SIG-M5 treated with dmso at 0.1 percent for 504 hours (cell line): Measurements from ENCODE around the gene VAV2.

ENCODE experiments used
- DNase-seq: peaks from one replicate; lab custom pipeline; 2025; ENCODE audit not compliant: unreplicated experiment; lab: John Stamatoyannopoulos, UW

VAV2 gene

DNA sequence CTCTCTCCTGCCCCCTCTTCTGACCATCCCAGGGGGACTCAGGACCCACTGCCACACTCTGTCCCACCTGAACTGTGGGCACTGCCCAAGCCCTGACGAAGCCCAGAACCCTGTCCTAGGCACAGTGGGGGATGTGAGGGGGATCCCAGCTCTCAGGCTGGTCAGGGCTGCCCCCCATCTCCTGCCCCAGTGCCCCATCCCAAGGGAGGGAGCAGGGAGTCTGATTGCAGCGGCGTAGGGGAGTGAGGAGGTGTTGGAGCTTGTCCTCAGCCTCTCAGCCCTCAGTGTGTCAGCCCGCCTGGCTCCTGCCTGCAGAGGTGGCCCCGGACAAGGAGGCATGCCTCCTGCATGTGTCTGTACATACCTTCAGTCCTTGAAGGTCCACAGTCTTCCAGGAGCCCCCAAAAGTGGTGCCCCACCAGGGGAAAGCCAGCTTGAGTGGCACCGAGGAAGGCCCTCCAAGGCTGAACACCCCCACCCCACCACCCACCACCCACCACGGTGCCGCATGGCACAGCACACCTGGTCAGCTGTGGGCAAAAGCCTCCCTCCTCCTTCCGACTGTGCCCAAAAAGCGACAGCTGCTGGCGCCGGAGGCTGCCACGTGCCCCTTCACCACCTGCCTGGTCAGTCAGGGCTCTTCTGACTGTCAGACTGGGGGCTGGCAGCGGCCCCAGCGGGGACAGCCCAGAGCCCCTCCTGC is 254.9 kb downstream of the VAV2 start:
- no peak for DNase-seq

DNA sequence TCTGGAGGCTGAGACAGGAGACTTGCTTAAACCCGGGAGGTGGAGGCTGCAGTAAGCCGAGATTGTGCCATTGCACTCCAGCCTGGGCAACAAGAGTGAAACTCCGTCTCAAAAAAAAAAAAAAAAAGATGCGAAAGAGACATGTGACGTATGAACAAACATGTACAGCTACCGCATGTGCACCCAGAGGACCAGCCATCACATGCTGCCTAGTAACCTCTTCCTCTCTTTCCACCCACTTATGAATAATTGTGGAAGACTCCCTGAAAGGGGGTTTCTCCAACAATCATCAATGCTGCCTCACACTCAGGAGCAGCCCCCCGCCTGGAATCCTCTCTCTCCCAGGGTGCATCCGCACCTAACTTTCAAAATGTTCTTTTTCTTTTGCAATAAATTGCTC is 256.2 kb downstream of the VAV2 start:
- no peak for DNase-seq

DNA sequence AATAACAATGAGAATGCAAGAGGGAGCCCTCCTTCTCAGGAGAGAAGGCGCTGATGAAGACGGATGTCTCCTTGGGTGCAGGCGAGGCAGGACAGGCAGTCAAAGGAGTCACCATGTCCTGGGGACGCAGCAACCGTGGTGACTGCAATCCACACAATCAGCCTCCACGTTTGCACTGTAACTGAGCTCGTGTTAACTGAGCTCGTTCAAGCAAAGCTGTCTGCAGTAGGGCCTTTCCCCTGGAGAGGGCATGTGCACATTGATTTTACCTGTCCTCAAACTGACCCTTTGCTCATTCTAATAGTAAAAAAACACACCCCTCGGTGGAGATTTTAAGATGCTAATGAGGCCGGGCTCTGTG is 256.7 kb downstream of the VAV2 start:
- no peak for DNase-seq

DNA sequence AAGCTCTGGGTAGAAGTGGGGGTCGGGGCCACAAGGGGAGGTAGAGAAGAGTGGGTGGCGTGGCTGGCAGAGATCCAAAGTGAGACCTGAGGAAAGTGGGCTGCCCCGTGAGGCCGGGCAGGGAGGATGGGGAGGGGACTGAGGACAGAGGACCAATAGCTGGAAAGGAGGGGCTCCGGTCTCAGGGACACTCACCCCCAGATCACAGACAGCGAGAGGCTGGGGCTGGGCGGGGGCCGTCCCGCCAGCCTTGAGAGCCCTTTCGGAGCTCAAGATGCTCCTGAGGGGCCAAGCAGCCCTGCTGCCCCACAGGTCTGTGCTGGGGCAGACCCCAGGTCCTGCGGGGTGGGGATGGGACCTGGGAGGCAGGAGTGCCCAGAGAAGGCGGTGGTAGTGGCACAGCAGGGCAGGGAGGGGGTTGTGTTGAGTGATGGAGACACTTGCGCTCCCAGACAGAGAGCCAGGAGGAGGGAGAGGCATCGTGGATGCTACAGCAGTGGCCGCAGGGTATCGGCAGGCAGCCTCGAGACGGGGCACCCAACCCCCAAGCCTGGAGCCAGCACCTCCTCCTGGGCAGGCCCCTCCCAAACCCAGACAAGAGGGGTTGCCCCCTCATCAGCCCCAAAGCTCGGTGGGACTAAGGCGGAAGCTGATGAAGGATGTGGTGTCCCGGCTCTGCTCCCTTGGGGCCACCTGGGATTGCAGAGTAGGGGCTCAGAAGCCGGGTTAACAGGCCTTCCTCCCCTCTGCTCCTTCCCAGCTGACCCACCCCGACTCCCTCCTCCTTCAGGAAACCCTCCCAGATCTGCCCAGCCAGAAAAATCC is 257.3 kb downstream of the VAV2 start:
- no peak for DNase-seq

DNA sequence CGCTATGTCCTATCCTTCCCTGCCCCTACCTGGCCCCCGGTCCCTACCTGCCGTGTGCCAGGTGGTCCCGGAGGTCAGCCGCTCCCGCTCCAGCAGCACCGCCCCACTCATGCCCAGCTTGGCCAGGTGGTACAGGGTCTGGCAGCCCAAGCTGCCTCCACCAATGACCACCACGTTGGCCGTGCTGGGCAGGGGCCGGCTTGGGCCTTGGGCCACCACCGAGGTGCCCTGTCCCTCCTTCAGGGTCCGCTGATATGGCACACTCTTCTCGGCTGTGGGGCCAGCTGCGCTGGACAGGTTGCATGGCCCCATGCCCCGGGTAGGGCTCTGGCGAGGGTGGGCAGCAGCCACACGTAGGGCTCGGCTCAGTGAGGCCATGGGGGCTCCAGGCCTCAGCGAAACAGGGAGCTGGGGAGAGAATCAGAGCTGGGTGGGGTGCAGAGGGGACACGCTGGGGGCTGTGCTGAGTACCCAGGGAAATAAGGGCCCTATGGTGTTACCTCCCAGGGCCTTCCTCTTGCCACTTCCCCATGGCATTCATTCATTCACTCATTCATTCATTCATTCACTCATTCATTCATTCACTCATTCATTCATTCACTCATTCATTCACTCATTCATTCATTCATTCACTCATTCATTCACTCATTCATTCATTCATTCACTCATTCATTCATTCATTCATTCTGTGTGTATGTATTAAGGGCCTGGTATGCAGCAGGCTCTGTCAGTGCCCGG is 258.2 kb downstream of the VAV2 start:
- DNase-seq = no peak

DNA sequence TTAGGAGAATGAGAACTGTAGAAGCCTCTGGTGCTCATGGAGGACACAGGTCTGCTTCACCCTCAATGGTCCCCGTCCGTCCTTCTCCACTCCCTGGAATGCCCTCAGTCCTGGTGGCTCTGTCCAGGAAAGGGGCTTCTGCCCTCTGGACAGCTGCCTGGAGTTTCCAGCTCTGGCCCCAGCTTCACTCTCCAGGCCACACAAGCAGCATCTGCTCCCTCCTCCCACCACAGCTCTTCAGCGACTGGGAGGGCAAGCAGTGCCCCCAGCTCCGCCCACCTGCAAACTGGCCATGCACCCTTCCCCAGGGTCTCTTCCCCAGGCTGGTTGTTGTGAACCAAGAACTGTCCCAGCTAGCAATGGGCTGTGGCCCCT is 258.7 kb downstream of the VAV2 start:
- no peak for DNase-seq

DNA sequence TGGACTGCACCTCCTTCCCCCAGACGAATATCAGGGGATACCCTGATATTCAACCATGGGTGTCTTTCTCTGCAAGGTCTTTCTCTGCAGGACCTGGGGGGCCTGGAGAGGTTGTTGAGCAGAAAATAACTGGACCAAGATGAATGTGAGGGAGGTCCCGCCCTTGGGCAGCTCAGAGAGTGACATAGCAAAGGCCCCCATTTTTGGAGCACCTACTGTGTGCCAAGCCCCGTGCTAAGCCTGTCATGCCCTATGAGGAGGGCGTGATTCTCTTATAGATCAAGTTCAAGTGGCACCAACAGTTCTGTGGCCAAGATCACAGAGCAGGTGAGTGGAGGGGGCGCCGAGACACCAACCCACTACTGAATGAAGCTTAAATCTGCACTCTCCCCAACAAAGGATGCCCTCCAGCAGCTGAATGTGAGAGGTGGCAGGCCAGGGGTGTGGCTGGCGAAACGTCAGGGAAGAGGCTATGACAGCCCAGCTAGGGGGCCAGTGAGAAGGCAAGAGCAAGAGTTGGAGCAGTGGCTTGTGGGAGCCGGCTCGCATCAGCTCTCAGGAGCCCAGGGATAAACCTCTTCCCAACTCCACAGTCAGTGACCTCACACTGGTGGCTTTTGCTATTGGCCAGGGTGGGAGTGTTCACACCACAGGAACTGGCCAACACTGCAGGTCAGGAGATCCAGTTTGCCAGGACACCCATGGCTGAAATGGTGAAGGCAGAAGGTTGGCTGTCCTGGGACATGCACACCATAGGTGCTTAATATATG is 259.3 kb downstream of the VAV2 start:
- no peak for DNase-seq

DNA sequence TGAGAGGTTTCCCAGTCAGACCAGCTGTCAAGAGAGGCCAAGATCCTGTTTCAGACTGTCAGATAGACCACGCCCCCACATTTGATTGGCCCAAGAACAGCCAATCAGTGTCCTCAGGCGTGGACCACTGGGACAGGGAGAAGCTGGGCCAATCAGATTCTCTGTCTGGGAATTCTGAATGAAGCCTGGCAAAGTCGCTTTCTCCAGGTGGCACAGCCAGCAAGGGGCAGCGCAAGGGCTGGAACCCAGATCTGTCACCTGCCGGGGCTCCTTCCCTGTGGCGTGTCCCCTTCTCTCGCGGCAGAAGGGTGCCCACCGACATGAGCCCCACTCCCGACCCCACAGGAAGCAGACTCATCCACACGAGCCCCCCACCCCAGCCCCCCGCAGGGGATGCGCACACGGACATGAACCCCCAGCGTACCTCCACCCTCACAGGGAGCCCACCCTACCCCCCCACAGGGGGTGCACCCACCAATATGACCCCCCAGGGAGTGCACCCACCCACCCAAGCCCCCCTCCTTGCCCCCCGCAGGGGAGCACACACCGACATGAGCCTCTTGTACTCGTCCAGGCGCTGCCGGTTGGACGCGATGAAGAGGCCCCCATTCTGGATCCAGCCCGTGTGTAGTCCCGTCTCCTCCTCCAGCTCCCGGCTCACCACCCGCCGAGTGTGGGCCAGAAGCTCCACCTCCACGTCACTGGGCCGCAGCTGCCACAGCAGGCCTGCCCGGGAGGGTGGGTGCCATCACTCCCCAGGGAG is 260.1 kb downstream of the VAV2 start:
- DNase-seq = peak; percentile 51

DNA sequence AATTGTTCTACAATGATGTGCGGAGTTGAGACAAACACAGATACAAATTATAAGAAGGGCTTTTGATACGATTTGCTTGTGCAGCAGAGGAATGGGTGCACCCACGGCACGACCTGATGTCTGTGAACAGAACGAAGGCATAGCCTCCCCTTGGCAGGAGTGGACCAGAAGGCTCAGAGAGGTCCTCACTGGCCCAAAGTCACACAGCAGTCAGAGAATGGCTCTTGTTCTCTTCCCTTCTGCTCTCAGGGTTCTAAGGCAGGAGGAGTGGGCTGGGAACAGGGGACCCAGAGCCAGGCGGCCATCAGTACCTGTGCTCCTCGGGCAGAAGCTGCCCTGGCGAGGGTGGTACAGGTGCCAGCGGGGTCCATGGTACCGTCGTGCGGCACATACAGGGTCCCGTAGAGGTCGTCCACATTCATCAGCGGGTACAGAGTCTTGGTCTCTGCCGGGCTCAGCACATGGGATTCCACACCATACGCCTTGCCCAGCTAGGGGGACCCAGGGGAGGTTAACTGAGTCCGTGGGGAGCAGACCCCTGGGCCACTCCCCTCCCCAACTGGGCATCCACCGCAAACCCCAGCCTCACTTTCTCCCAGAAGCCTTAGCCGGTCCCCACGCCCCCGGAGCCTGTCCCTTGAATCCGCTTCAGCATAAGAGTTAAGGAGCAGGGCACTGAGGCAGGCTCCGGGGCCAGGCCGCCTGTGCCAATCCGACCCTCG is 261.0 kb downstream of the VAV2 start:
- DNase-seq = no peak

DNA sequence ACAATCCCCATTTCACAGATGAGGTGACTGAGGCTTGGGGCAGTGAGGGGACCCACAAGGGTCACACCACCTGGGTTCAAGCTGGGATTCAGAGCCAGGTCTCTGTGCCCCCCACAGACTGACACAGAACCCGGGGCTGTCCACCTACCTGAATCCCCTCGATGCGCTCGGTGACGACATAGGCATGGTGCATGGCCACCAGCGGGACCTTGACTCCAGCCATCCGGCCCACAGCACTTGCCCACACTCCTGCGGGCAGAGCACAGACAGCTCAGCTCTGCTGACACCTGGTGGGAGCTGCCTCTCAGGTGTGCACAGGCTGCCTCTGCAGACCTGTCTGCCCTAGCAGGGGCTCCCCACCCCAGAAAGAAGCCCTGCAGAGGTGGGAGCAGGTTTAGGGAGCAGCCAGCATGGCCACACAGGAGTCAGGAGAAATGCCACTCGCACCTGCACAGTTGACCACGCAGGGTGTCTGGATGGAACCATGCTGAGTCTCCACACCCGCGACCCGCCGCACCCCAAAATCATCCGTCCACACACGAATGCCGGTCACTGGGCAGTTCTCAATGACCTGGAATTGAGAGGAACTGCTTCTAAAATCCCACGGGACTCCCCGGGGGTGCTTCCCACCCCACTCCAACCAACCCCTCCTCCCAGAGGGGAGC is 262.4 kb downstream of the VAV2 start:
- DNase-seq = no peak

DNA sequence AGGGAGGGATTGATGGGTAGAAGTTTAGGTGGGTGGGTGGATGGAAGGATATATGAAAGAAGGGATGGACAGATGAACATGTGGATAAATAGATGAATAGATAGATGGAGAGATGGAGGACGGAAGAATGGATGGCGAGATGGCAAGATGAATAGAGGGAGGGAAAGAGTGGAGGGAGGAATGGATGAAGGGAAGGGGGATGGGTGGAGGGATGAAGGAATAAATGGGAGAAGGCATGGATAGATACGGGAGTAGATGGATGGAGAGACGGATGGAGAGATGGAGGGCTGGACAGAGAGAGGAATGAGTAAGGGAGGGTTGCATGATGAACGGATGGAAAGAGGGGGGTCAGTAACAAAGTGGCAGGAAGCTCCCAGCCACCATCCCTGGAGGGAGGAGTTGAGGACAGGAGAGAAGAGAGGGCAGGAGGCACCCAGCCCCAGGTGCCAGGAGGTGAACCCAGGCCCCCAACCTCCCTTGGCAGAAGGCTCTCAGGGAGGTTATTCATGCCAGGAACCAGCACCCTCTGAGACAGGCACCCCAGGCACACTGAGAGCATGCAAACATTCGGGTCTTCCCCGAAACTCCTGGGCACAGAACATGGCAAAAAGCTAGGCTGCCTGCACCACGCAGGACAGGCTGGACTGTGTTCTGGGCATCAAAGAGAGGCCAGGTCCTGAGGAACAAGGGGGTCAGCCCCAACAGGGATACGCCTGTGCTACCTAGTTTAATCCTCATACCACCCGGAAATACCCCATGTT is 263.1 kb downstream of the VAV2 start:
- DNase-seq = no peak

DNA sequence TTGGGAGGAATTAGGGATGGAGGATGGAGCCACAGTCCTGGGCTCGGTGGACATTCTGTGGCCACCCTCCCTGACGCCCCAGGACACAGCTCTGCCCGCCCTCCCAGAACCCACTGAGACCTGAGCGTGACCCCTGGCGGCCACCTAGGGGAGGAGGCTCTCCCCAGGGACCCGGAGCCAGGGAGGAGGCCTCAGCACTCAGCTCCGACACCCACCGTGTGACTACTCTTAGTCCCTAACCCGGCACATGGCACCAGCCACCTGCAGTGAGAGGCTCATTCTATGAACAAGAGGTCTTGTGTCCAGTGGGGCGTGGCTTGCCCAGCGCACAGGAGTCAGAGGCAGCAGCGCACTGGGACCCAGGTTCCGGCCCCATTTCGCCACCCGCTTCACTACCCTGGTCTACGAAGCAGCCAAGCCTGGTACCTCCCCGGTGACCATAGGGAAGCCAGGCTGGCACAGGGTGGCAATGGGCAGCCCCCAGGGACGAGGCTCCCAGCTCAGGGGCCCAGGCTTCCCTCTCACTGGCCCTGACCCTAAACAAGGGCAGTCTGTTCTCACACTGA is 264.2 kb downstream of the VAV2 start:
- DNase-seq = no peak

DNA sequence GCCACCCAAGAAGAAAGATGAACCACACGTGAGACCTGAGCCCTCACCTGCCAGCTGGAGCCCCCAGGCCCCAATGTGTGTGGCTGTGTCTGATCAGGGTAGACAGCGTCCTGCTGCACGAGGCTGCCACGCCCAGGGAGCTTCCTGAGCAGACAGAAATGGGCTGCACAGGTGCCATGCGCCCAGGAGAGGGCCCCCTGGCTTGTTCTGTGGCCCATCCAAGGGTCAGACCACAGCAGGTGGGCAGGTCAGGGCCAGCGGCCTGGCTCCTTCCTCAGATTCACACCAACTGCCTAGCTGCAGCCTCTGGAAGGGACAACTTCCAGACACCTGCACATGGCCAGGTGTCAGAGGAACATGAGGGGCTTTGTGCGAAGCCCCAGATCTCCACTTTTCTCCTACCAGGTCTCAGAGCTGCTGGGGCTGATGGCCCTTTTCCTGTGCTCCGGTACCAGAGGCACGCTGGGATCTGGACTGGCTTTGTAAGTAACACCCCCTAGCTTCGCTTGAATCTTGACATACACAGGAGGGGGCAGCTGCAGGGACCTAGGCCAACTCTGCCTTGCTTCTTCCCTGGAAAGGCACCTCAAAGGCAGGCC is 264.7 kb downstream of the VAV2 start:
- no peak for DNase-seq

DNA sequence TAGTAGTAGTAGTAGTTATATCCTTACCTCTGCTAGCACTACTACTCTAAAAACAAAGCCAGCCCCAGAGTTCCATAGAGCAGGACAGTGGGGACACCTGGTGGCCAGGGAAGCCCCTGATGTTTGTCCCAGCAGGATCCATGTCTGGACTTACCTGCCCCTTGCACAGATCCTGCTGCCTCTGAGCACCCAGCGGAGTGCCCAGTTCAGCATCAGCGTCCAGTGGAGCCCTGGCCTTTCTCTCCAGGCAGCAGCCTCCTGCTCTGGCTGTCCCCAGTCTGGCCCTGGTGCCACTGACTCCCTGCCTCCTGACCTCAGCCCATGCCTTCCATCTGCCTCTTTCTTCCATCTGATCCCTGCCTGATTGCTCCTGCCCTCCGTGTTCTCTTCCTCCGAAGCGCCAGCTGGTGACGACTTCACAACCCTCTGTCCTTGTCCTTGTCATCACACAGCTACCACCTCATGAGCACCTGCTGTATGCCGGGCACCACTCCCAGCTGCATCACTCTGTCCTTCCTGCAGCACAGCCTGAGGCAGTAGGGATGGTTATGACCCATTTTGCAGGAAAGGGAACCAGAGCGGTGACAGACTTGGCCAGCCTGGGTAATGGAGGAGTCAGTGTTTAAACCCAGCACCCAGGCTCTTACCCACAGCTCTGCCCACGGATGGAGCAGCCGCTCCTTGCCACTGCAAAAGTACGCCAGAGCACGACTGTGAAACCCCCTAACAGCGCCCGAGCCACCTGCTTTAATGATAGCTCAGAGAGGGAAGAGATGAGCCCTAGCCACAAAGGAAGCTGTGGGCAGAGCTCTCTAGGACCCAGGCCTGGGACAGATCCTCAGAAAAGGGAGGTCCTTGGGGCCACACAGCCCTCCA is 265.5 kb downstream of the VAV2 start:
- peak; percentile 1 for DNase-seq

DNA sequence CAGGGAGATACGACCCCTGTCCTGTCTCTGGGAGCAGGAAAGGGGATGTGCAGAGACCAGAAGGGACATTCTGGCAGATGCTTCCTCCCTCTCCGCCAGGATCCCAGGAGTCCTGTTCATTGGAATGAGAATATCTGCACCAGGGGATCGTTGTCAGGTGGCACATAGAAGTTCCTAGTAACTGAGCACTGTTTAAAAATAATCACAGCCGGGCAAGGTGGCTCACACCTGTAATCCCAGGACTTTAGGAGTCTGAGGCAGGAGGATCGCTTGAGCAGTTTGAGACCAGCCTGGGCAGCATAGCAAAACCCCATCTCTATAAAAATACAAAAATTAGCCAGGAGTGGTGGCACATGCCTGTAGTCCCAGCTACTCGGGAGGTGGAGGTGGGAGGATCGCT is 266.2 kb downstream of the VAV2 start:
- no peak for DNase-seq

DNA sequence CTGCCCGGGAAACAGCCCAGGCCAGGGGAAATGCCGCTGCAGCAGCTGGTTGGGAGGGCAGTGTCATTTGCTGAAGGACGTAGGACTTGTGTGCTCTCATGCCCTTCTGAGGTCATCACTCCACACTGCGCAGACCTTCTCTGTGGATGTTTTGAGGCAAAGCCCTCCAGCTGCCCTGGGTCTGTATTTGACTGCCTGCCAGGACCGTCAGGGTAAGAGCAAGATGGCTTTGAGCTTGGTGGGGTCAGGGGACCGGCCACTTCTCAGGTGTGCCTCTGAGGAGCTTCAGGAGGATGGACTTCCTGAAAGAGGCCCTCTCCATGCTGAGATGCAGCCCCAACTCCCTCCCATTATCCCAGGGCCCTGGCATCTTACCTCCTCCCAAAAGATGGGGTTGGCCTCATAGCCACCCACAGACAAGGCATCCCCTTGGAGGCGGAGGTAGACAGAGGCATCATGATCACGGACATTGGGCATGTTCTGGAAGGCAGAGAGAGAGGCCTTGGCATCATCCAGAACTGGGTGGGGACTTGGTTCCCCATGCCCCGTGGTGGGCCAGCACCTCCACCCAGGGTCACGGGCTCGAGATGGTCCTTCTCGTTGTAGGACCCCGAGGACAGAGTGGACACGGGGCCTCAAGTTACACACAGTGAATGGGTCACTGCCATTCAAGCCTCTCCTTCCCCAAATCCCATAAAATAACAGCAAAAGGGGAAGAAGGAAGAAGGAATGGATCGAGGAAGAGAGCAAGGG is 273.4 kb downstream of the VAV2 start:
- DNase-seq = no peak
